ENCODE measurements around the gene ZNF614. TPM values are rescaled to one million over a fixed set of nuclear protein-coding genes. Genes with fewer than 3 reads are reported as not detected.
"Not testable (repeated sequence)": the region's sequence is repeated elsewhere in the genome, so short reads cannot be mapped to it uniquely, and the experiment has no call there.

Gene ZNF614
- total RNA-seq (1 to 10 TPM; 6.6 to 8.0 TPM), total RNA-seq (11.1 to 30.0 reads per million in 2 donors)

DNA sequence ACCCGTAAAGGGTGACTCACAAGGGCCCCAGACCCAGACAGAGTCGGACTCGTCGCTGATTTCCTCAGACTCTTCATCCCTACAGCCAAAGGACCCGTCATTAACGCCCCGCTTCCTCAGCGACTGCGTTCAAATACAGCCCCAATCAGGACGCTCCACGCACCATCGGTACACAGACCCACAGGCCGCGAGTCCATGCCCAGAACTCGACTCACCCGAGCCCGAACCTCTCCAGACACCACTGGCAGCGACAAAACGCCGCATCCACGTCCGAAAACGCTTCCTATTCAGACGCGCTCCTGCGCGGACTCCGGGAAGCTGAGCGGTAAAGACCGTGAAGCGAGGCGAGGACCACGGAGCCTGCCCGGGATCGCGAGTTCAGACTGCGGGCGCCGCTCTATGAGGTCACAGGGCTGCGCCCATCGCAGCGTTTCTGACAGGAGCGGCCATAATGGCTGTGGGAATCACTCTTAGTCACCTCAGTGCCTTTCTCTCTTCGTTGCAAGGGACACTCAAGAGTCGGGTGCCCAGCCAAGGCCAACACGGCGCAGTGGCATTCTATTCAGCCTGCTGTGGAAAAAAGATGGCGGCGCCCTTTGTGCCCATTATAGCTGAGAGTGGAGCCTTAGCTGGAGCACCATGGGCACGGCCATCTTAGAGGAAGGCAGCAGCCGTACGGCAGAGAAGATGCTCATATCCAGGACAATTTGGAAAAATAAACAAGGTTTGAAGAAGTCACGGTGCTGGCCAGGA, at the start of gene ZNF614:
ZNF614 (minus strand) TSS at position 353 of the 753 bp plus-strand sequence. CDS start 2,634 bp downstream, outside the sequence.
- Mint-ChIP-seq H3K27ac (peak within 1 kb of the TSS; percentile 98), H3K4me3 (peak within 1 kb of the TSS; percentile 94), H3K4me1 (peaks cover 14% of the 10 kb centered on the region), H3K36me3 (ENCODE audit: low read depth) (peaks cover 7% of the 10 kb centered on the region), H3K27me3 (no peaks in the 10 kb centered on the region)
- H3K9me3 ChIP-seq (ENCODE audit: control insufficient read depth, low read length, poor library complexity, severe bottlenecking): peaks cover 56% of the 10 kb centered on the region
- ATAC-seq (peak; percentile 89), DNase-seq (peak; percentile 56 to 79 (median 57))

DNA sequence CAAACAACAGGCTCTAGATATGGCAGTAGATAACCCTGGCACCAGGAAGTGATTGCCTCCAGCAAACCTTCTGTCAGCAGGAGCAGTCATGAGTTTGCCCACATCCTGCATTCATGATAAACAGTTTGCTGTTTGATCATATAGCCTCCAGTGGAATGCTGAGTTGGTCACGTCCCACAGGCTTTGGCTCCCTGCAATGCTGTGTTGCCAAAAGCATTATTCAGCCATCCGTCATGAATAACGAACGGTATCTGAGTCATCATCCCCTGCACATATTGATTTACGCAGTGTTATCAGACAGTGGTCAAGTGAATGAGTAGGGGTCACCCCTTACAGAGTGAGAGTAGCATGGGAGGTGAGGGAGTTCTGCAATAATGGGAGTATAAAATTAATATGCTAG, 42.3 kb upstream of the ZNF614 start:
- Mint-ChIP-seq H3K4me1 (no peaks in the 10 kb centered on the region), H3K27me3 (no peaks in the 10 kb centered on the region), H3K4me3 (no peak overlapping the region), H3K27ac (no peak overlapping the region), H3K36me3 (ENCODE audit: low read depth) (peaks cover 22% of the 10 kb centered on the region)
- DNase-seq: no peak
- peaks cover 72% of the 10 kb centered on the region for H3K9me3 ChIP-seq (ENCODE audit: control insufficient read depth, low read length, poor library complexity, severe bottlenecking)
- ATAC-seq: no peak

DNA sequence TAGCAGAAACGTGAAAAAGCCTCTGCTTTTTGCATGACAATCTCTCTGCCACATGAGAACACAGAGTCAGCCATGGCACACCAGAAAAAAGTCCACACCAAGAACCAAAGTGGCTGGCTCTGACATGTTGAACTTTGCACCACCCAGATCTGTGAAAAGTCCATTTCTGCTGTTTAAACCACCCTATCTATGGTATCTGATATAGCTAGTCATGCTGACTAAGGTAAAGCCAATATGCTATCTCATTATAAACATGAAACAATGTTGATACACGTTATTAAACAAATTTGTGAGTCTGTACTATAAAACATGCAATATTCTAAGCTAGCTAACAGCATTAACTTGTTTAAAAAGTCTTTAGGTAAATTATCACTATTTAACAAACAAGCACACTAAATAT, 41.5 kb upstream of the ZNF614 start:
- no peak overlapping the region for H3K4me3 Mint-ChIP-seq
- H3K36me3 Mint-ChIP-seq (ENCODE audit: low read depth): peaks cover 17% of the 10 kb centered on the region
- ATAC-seq: no peak
- H3K27ac Mint-ChIP-seq: no peak overlapping the region
- no peak for DNase-seq
- no peaks in the 10 kb centered on the region for H3K27me3 Mint-ChIP-seq
- H3K4me1 Mint-ChIP-seq: no peaks in the 10 kb centered on the region
- peaks cover 71% of the 10 kb centered on the region for H3K9me3 ChIP-seq (ENCODE audit: control insufficient read depth, low read length, poor library complexity, severe bottlenecking)

DNA sequence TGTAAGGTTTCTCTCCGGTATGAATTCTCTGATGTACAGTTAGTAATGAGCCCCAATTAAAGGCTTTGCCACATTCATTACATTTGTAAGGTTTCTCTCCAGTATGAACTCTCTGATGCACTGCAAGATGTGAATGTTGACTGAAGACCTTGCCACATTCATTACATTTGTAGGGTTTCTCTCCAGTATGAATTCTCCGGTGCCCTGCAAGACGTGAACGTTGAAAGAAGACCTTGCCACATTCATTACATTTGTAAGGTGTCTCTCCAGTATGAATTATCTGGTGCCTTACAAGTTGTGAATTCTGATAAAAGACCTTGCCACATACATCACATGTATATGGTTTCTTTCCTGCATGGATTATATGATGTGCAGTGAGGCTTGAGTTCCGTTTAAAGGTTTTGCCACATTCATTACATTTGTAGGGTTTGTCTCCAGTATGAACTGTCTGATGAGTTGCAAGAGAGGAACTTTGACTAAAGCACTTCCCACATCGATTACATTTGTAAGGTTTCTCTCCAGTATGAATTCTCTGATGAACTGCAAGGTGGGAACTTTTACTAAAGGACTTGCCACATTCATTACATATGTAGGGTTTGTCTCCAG, 38.2 kb upstream of the ZNF614 start:
- H3K4me3 Mint-ChIP-seq: no peak overlapping the region
- DNase-seq (no peak), ATAC-seq (no peak)
- no peaks in the 10 kb centered on the region for H3K27me3 Mint-ChIP-seq
- H3K36me3 Mint-ChIP-seq (ENCODE audit: low read depth): peaks cover 11% of the 10 kb centered on the region
- H3K27ac Mint-ChIP-seq: no peak overlapping the region
- no peaks in the 10 kb centered on the region for H3K4me1 Mint-ChIP-seq
- peaks cover 69% of the 10 kb centered on the region for H3K9me3 ChIP-seq (ENCODE audit: control insufficient read depth, low read length, poor library complexity, severe bottlenecking)

DNA sequence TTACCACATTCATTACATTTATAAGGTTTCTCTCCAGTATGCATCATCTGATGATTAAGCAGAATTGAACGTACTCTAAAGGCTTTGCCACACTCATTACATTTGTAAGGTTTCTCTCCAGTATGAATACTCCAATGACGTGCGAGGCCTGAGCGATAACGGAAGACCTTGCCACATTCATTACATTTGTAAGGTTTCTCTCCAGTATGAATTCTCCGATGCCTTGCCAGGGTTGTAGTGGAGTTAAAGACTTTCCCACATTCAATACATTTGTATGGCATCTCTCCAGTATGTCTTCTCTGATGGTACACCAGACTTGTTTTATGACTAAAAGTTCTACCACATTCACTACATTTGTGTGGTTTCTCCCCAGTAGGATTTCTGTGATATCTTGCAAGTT, 37.2 kb upstream of the ZNF614 start:
- ATAC-seq: no peak
- Mint-ChIP-seq H3K27ac (no peak overlapping the region), H3K27me3 (no peaks in the 10 kb centered on the region), H3K4me3 (no peak overlapping the region), H3K36me3 (ENCODE audit: low read depth) (peaks cover 5% of the 10 kb centered on the region), H3K4me1 (no peaks in the 10 kb centered on the region)
- H3K9me3 ChIP-seq (ENCODE audit: control insufficient read depth, low read length, poor library complexity, severe bottlenecking): peaks cover 69% of the 10 kb centered on the region
- DNase-seq: no peak

DNA sequence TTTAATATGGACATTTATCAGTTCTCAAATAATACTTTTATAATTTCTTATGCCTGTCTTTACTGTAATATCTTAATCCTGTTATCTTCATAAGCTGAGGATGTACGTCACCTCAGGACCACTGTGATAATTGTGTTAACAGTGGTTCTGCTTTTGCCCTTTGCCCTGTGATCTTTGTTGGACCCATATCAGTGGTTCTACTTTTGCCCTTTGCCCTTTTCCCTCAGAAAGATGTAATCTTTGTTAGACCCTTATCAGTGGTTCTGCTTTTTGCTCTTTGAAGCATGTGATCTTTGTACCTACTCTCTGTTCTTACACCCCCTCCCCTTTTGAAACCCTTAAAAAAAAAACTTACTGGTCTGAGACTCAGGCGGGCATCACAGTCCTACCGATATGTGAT, 28.3 kb upstream of the ZNF614 start:
- not testable (repeated sequence) for ATAC-seq; H3K9me3 ChIP-seq (ENCODE audit: control insufficient read depth, low read length, poor library complexity, severe bottlenecking); H3K27me3 Mint-ChIP-seq

DNA sequence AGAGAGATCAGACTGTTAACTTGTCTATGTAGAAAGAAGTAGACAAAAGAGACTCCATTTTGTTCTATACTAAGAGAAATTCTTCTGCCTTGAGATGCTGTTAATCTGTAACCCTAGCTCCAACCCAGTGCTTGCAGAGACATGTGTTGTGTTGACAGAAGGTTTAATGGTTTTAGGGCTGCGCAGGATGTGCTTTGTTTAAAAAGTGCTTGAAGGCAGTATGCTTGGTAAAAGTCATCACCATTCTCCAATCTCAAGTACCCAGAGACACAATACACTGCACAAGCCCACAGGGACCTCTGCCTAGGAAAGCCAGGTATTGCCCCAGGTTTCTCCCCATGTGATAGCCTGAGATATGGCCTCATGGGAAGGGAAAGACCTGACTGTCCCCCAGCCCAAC, 23.6 kb upstream of the ZNF614 start:
- H3K4me1 Mint-ChIP-seq; H3K27ac Mint-ChIP-seq; ATAC-seq; H3K36me3 Mint-ChIP-seq (ENCODE audit: low read depth); DNase-seq; H3K9me3 ChIP-seq (ENCODE audit: control insufficient read depth, low read length, poor library complexity, severe bottlenecking); H3K27me3 Mint-ChIP-seq; H3K4me3 Mint-ChIP-seq: not testable (repeated sequence)

More for the DNA sequence above, 28.3 kb upstream of the ZNF614 start:
- not testable (repeated sequence) for H3K4me3 Mint-ChIP-seq; H3K27ac Mint-ChIP-seq; DNase-seq; H3K36me3 Mint-ChIP-seq (ENCODE audit: low read depth); H3K4me1 Mint-ChIP-seq

DNA sequence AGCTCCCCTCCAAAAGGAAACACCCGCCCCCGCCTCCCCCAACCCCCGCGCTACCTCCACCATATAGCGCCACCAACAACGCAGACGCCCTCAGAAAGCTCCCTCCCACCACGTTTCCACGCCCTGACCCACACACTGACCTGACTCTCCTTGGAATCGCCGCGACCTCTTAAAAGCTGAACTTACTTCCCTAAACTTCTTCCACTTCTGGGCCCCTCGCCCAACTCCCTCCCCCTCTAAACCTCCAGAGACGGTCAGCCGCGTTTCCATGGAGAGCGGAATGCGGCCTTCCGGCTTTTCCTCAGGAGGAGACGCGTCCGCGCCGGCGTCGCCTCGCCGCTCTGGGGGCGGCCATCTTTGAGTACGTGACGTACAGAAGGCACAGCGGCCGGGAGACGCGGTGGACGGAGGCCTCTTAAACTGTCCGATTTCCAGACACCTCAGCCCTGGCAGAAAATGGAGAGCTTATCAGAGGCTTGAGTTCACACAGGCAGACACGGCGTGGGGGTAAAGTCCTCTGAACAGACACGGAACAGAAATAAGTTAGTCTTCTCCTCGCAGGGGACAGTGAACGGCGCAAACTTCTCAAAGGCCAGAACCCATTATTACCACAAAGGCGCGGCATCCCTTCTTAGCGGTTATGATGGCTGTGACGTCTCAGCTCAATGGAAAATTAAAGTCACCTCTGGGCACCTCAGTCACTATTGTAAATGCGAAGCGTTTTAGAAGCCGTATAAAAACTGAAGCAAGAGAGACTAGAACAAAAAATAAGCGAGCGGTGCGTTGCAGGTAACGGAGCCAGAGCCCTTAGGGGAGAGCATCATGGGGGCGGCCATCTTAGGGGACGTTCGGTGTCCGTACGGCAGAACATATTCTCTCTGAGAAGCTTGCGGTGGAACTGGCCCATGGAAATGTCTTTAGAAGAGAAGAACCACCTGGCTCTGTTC, 20.6 kb upstream of the ZNF614 start, which contains the start of gene ZNF432:
ZNF432 (minus strand) TSS at position 284 of the 947 bp plus-strand sequence. CDS start 1,970 bp downstream, outside the sequence.
- DNase-seq (peak; percentile 61 to 74 (median 61)), ATAC-seq (peak; percentile 89)
- Mint-ChIP-seq H3K27ac (peak within 1 kb of the TSS; percentile 99), H3K4me1 (peaks cover 8% of the 10 kb centered on the region), H3K36me3 (ENCODE audit: low read depth) (peaks cover 6% of the 10 kb centered on the region), H3K27me3 (no peaks in the 10 kb centered on the region), H3K4me3 (peak within 1 kb of the TSS; percentile 98)
- H3K9me3 ChIP-seq (ENCODE audit: control insufficient read depth, low read length, poor library complexity, severe bottlenecking): peaks cover 12% of the 10 kb centered on the region

DNA sequence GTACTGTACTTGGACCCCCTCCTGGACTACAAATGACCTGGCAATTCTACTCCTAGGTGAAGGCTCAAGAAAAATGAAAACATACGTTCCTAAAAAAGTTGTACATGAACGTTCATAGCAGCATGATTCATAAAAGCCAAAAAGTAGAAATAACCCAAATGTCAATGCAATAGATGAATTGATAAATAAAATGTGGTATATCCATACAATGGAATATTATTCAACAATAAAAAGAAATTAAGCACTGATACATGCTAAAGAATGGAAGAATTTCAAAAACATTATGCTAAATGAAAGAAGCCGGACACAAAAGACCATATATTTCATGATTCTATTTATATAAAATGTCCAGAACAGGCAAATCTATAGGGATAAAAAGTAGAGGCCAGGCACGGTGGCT, 11.0 kb upstream of the ZNF614 start:
- Mint-ChIP-seq H3K27ac (no peak overlapping the region), H3K36me3 (ENCODE audit: low read depth) (peaks cover 26% of the 10 kb centered on the region), H3K27me3 (no peaks in the 10 kb centered on the region), H3K4me1 (no peaks in the 10 kb centered on the region), H3K4me3 (no peak overlapping the region)
- no peak for DNase-seq
- peaks cover 72% of the 10 kb centered on the region for H3K9me3 ChIP-seq (ENCODE audit: control insufficient read depth, low read length, poor library complexity, severe bottlenecking)
- ATAC-seq: no peak

DNA sequence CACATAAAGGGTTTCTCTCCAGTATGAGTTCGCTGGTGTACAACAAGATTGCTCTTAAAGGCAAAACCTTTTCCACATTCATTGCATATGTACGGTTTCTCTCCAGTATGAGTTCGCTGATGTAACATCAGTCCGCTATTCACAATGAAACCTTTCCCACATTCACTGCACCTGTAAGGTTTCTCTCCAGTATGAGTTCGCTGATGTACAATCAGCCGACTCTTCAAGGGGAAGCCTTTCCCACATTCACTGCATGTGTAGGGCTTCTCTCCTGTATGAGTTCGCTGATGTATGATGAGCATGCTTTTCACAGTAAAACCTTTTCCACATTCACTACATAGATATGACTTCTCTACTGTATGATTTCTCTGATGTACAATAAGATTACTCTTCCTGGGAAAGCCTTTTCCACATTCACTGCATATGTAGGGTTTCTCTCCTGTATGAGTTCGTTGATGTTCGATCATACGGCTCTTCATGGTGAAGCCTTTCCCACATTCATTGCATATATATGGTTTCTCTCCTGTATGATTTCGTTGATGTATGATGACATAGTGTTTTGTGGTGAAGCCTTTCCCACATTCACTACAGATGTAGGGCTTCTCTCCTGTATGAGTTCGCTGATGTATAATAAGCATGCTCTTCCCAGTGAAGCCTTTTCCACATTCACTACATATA, 6.0 kb upstream of the ZNF614 start:
- peaks cover 83% of the 10 kb centered on the region for H3K9me3 ChIP-seq (ENCODE audit: control insufficient read depth, low read length, poor library complexity, severe bottlenecking)
- H3K4me1 Mint-ChIP-seq: no peaks in the 10 kb centered on the region
- H3K27me3 Mint-ChIP-seq: no peaks in the 10 kb centered on the region
- no peak for ATAC-seq
- H3K4me3 Mint-ChIP-seq: no peak overlapping the region
- H3K36me3 Mint-ChIP-seq (ENCODE audit: low read depth): peaks cover 9% of the 10 kb centered on the region
- no peak for DNase-seq
- H3K27ac Mint-ChIP-seq: no peak overlapping the region

DNA sequence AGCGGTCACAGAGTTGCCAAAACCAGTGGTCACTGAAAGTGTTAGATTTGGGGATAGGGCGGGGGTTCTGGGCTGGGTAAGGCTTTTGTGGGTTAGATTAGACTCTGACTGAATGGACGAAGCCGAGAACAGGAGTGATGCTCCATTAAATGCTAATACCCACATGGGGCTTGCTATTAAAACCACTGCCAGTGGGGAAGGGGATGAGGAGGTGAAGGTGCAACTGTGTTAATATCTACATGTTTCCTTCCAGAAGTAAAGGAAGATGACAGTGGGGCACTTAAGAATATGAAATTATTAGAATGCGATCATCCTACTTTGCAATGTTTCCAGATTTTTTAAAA, 573 bp upstream of the ZNF614 start:
- peak overlapping the region; percentile 98 for H3K27ac Mint-ChIP-seq
- peaks cover 56% of the 10 kb centered on the region for H3K9me3 ChIP-seq (ENCODE audit: control insufficient read depth, low read length, poor library complexity, severe bottlenecking)
- H3K4me1 Mint-ChIP-seq: peaks cover 14% of the 10 kb centered on the region
- H3K27me3 Mint-ChIP-seq: no peaks in the 10 kb centered on the region
- peak overlapping the region; percentile 94 for H3K4me3 Mint-ChIP-seq
- ATAC-seq (peak; percentile 37), DNase-seq (no peak)
- peaks cover 7% of the 10 kb centered on the region for H3K36me3 Mint-ChIP-seq (ENCODE audit: low read depth)

DNA sequence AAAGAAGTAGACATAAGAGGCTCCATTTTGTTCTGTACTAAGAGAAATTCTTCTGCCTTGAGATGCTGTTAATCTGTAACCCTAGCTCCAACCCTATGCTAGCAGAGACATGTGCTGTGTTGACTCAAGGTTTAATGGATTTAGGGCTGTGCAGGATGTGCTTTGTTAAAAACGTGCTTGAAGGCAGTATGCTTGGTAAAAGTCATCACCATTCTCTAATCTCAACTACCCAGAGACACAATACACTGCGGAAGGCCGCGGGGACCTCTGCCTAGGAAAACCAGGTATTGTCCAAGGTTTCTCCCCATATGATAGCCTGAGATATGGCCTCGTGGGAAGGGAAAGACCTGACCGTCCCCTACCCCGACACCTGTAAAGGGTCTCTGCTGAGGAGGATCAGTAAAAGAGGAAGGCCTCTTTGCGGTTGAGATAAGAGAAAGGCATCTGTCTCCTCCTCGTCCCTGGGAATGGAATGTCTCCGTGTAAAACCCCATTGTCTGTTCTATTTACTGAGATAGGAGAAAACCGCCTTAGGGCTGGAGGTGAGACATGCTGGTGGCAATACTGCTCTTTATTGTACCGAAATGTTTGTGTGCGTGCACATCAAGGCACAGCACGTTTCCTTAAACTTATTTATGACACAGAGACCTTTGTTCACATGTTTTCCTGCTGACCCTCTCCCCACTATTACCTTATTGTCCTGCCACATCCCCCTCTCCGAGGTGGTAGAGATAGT, 1.8 kb downstream of the ZNF614 start:
- H3K27me3 Mint-ChIP-seq, H3K27ac Mint-ChIP-seq: not testable (repeated sequence)

More for the DNA sequence above, 1.8 kb downstream of the ZNF614 start:
- H3K9me3 ChIP-seq (ENCODE audit: control insufficient read depth, low read length, poor library complexity, severe bottlenecking): peaks cover 47% of the 10 kb centered on the region
- not testable (repeated sequence) for ATAC-seq; H3K36me3 Mint-ChIP-seq (ENCODE audit: low read depth); DNase-seq; H3K4me3 Mint-ChIP-seq
- H3K4me1 Mint-ChIP-seq: peaks cover 14% of the 10 kb centered on the region
